ENCODE results near the gene ERO1A.
A peak's percentile ranks its signal among the peaks of the same experiment; 100 is the strongest.

DNA sequence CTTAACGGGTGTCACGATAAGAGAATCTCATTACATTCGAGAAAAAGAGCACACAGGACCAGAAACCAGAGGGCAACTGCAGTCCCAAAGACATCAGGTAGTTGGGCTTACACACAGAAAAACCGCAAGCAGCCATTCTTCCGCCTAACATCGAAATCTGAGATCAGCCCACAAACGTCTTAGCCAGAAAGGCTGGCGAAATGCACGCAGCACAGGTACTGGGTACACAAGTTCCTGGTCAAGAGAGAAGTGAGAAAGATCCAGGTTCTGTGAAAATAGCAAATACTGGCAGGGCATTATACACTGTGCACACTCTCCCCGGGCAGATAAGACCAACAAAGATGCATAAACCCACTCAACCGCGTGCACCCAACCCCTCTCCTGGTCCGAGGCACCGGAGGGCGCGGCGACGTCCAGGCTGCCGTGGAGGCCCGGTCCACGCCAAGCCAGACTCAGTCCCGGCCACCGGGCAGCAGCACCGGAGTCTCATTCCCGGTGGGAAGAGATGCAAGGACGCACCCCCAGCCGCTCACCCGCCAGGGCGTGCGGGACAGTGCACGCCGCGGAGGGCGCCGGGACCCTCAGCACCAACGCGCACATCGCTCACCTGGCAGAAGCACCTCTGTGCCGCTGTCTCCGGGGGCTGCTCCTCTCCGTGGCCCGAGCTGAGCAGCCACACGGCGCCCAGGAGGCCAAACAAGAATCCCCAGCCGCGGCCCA, 437 bp downstream of the ERO1A start:
- TF ChIP-seq, protein P1, sequence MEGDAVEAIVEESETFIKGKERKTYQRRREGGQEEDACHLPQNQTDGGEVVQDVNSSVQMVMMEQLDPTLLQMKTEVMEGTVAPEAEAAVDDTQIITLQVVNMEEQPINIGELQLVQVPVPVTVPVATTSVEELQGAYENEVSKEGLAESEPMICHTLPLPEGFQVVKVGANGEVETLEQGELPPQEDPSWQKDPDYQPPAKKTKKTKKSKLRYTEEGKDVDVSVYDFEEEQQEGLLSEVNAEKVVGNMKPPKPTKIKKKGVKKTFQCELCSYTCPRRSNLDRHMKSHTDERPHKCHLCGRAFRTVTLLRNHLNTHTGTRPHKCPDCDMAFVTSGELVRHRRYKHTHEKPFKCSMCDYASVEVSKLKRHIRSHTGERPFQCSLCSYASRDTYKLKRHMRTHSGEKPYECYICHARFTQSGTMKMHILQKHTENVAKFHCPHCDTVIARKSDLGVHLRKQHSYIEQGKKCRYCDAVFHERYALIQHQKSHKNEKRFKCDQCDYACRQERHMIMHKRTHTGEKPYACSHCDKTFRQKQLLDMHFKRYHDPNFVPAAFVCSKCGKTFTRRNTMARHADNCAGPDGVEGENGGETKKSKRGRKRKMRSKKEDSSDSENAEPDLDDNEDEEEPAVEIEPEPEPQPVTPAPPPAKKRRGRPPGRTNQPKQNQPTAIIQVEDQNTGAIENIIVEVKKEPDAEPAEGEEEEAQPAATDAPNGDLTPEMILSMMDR (IDR thresholded peaks at IDR 0.05; ENCODE audit: low read depth, low read length) = no peak
- TF ChIP-seq MAX (IDR thresholded peaks at IDR 0.05; ENCODE audit: low read depth, low read length) (peak; percentile 49; the same call in 1 of the 2 replicates), POLR2A (IDR thresholded peaks at IDR 0.05; ENCODE audit: extremely low read depth, insufficient read length) (no peak)

Measured in NB4 (cell line).